H1 (cell line): Measurements from ENCODE around the gene RERE.

Experiments used
- CREB1 ChIP-seq: IDR thresholded peaks from 2 replicates; pipeline ENCODE4 v1.6.1; 2012; ENCODE audit warnings: inconsistent platforms
- EP300 ChIP-seq, 2 experiments: IDR thresholded peaks; 1 replicate in 1 of 2; 2 replicates in 1 of 2; pipeline ENCODE4 v1.6.1; 2011 to 2012; ENCODE audit warnings: low read depth in 2 of 2, low read length in 2 of 2, mild to moderate bottlenecking in 2 of 2, borderline replicate concordance in 1 of 2, inconsistent platforms in 1 of 2, moderate library complexity in 1 of 2
- RFX5 ChIP-seq: IDR thresholded peaks from 2 replicates; pipeline ENCODE4 v1.6.1; 2011; ENCODE audit warnings: low read depth, low read length, improper control_type of control experiment, borderline replicate concordance
- TF ChIP-seq, protein P1 (sequence below), 3 experiments: IDR thresholded peaks; 1 replicate in 2 of 3; 2 replicates in 1 of 3; pipeline versions ENCODE4 v1.5.1 to v1.6.1; 2011; ENCODE audit warnings: low read length in 3 of 3, mild to moderate bottlenecking in 3 of 3, inconsistent platforms in 2 of 3, low read depth in 1 of 3, moderate library complexity in 1 of 3; ENCODE audit not compliant: insufficient read depth in 1 of 3; ENCODE audit errors: control extremely low read depth in 1 of 3

DNA sequence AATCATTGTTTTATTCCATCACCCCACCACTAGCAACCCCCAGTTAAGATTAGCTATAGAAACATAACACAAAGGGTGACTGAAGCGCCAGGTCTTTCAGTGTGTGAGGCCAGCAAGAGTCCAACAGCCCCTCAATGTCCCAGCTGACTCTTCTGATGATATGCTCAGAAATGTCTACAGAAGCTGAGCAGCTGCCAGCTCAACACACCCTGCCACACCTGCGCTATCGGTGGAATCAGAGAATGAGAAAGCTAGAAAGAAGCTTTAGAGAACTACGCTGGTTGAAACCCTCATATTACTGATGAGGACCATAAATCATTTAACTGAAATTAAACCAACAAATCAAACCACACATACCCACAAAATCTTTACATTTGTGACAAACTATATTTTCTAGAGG lies 383.3 kb downstream of the RERE start:
- TF ChIP-seq, protein P1, sequence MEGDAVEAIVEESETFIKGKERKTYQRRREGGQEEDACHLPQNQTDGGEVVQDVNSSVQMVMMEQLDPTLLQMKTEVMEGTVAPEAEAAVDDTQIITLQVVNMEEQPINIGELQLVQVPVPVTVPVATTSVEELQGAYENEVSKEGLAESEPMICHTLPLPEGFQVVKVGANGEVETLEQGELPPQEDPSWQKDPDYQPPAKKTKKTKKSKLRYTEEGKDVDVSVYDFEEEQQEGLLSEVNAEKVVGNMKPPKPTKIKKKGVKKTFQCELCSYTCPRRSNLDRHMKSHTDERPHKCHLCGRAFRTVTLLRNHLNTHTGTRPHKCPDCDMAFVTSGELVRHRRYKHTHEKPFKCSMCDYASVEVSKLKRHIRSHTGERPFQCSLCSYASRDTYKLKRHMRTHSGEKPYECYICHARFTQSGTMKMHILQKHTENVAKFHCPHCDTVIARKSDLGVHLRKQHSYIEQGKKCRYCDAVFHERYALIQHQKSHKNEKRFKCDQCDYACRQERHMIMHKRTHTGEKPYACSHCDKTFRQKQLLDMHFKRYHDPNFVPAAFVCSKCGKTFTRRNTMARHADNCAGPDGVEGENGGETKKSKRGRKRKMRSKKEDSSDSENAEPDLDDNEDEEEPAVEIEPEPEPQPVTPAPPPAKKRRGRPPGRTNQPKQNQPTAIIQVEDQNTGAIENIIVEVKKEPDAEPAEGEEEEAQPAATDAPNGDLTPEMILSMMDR (IDR thresholded peaks at IDR 0.05; ENCODE audit: control extremely low read depth in 1 of 3, insufficient read depth in 1 of 3, low read depth in 1 of 3, low read length in 3 of 3), result no peak
- TF ChIP-seq EP300 (IDR thresholded peaks at IDR 0.05; ENCODE audit: borderline replicate concordance in 1 of 2, low read depth in 2 of 2, low read length in 2 of 2), result no peak
- no peak for TF ChIP-seq RFX5
- TF ChIP-seq CREB1, result no peak
